Epidermal melanocyte (primary cell): ENCODE measurements around the gene FAM219A.
"Not testable (repeated sequence)": the region's sequence is repeated elsewhere in the genome, so short reads cannot be mapped to it uniquely, and the experiment has no call there.

Source experiments
- DNase-seq: peaks from one replicate; pipeline ENCODE4 v3.0.0; 2011; ENCODE audit warnings: low spot score; ENCODE audit not compliant: insufficient read length

Gene FAM219A

GRCh38 chr9:34443976-34444375 lies 14.4 kb downstream of the FAM219A start:
- no peak for DNase-seq

GRCh38 chr9:34443533-34443932 lies 14.8 kb downstream of the FAM219A start:
- DNase-seq: no peak

DNA sequence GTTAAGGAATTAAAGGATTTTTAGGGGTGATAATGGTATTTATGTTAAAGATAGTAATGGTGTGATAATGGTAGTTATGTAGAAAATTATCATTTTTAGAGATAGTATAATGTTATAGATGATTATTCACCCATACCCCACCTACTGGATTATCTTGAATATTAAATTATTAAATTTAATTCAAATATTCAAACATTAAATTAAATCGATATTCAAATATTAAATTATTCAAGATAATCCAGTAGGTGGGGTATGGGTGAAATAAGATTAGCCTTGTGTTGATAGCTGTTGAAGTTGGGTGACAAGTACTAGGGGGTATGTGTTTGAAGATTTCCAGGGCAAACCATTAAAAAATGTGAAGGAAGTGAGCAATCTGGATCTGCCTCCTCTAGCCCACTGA lies 15.6 kb downstream of the FAM219A start:
- DNase-seq: no peak

DNA sequence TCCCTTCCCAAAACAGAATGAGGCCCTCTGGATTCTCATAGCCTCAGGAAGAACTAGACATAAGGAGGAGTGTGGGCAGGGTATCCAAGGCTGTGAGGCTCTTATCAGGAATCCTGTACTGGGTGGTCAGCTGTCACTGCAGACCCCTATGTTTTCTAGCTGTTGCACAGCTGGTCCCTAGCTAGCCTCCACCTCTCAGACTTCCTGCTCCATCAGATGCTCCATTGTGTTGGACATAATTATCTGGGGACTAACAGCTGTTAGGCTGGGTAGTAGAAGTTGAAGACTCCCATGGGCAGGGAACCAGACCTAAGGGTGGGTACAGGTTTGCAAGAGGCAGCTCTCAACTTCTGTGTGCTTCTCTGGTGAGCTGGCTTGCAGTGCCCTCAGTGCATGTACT lies 18.4 kb downstream of the FAM219A start:
- no peak for DNase-seq

DNA sequence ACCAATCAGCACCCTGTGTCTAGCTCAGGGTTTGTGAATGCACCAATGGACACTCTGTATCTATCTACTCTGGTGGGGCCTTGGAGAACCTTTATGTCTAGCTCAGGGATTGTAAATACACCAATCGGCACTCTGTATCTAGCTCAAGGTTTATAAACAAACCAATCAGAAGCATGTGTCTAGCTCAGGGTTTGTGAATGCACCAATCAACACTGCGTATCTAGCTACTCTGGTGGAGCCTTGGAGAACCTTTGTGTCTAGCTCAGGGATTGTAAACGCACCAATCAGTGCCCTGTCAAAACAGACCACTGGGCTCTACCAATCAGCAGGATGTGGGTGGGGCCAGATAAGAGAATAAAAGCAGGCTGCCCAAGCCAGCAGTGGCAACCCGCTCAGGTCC lies 19.9 kb downstream of the FAM219A start:
- DNase-seq: not testable (repeated sequence)

- DNase-seq: not testable (repeated sequence)
Measured at GRCh38 chr9:34437926-34438307, 20.5 kb downstream of the FAM219A start.

- DNase-seq: no peak
Measured at GRCh38 chr9:34437006-34437925, 21.1 kb downstream of the FAM219A start.

- no peak for DNase-seq
Measured at GRCh38 chr9:34431667-34432066, 26.7 kb downstream of the FAM219A start.

DNA sequence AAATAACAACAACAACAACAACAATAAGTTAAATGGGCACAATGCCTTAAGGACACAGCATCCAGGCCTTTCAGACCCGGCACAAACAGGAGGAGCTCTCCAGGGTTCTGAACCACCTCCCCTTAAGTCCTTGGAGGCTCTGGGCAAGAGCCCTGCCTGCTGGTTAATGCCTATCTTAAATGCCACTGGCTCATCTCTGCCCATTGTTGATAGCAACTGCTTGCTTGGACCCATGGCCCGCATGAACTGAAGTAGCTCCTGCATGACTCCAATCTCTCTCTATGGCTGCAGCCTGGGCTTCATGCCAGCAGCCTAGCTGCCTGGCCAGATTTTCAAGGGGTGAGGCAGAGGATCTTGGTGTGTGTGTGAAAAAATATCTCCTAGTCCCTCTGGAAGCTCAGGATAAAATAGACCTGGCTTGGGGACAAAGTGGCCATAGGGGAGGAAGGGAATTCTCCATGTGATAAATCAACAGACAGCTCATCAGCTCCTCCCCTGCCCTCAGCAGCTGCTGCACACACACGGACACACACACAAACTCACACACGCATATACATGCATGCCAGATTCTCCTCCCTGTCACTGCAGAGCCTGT lies 27.4 kb downstream of the FAM219A start:
- peak; percentile 52 for DNase-seq

DNA sequence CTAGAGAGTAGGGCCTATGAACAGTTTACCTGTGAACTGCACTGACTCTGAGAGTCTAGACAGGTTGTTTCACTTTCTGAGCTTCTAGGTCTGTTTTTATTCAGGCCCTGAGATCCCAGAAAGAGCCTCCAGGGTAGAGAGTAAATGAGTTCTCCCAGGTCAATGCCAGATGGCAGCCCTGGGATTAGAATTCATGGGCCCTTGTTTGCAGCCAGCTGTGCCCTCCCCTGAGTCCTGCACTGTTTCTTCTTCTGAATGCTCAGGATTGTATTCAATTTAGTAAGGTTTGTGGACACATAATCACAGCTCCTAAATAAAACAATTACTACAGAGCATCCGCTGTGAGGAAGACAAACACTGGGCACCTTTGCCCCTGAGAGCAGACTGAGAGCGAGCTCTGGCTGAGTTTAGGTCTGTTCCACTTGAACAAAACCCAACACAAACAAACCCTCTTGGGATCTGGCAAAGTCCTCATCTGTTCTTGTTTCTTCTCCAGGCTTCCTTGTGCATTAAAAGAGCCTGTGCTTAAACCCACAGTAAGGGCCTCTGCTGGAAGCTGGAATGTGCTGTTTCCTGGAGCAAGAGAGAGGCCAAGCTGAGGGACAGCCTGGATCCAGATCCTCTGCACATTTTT lies 29.9 kb downstream of the FAM219A start:
- no peak for DNase-seq

- no peak for DNase-seq
Measured at GRCh38 chr9:34426347-34427074, 31.9 kb downstream of the FAM219A start.

DNA sequence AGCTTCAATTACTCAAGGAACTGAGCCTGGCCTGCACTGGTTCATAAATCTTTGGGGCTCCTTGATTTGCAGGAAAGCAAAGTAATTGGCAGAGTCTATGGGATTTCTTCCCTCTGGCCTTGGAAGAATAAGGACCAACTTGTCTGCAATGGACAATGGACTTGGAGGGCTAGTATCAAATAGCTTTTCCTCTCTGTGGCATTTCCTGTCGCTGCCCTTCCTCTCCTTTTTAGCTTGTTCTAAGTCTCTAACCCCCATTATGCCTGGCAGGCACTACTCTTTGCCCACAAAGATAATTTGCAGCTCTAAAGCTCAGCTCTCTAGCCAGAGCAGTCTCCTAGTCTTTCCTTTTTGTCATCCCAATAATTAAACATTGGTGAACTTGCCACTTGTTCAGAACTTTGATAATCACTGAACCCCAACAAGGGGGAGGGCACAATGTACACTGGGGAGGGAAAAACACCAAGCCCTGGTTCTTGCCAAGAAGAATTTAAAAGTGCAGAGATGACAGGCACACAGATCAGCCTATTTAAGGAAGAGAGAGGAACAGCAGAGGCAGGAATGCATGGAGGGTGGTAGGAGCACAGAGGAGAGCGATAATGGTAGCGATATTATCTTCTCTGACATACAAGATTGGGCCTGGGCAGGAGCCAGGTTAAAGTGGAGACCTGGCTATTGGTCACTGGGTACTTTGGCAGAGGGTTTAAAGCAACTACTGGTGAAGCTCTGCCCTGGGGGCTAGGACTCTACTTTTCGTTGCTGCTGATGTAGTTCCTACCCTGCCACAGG lies 38.5 kb downstream of the FAM219A start:
- no peak for DNase-seq

DNA sequence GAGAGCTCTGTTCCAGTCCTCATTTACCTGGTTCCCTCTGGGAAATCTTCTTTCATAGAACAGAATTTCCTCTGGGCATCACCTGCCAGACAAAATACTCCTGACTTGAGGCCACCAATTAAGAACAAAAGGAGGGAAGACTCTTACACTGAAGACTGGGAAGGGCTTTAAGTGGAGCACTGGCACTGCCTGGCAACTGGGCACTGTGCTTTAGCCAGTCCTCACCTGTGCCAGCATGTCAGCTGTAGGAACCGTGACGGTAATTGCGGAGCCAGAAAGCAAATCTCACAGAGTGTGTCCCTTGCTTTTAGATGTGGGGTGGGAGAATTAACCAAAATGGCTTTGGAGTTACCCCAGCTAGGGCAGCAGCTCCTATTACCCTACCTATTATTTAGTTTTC lies 40.6 kb downstream of the FAM219A start:
- DNase-seq: no peak

GRCh38 chr9:34413231-34413852 lies 45.0 kb downstream of the FAM219A start:
- DNase-seq: peak; percentile 57

- DNase-seq: no peak
Measured at GRCh38 chr9:34412336-34412735, 46.0 kb downstream of the FAM219A start.

DNA sequence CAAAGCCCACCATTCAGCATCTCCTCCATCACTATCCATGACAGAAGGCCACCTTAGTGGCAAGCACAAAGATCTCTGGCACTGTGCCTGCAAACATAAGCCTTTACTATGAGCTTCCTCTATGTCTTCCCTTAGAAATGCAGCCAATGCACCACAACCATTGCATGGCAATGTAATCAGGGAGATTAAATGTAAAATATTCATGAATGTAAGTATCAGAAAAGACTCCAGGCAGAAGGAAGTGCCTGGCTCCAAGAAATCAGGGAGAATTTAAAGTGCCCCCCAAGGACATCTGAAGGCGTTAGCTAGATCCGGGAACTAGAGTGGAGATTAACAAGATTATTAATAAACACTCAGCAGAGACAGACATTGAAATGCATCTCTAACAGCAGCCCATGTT lies 49.2 kb downstream of the FAM219A start:
- no peak for DNase-seq

- no peak for DNase-seq
Measured at GRCh38 chr9:34408173-34408572, 50.2 kb downstream of the FAM219A start.

DNA sequence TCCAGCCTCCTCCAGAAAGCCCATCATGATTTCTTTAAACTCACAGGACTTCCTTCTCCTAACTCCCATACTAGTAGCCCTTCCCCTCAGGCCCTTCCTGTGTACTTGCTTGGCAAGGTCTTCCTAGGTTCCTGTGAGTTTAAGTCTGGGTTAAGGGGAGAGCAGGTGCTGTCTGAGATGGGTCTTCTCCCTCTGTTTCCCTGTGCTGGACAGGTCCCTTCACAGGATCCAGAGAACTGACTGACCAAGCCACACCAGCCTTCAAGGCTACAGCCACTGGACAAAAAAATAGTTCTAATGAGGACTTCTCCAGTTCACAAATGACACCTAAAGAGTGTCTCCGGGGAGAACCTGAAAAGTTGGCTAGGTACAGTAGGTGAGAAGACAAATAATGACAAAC lies 52.2 kb downstream of the FAM219A start:
- no peak for DNase-seq

DNA sequence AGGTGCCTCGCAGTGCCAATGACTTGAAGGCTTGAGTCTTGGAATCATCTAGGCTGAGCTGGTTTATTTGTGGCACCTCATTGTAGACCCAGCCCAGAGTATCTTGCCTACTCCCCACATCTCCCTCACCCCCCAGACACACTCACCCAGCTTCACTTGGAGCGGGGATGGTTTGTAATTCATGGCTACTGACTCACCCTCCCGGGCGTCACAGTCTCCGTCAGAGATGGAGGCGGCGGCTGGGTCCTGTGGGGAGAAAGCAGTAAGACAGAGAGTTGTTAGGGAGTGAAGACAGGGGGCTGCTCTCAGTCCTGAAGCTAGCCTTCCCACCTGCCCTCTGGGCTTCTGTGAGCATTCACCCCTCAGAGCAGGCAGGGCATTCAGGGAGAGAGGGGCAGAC lies 52.7 kb downstream of the FAM219A start:
- DNase-seq: no peak

GRCh38 chr9:34403554-34404380 lies 54.6 kb downstream of the FAM219A start:
- DNase-seq: peak; percentile 68
